ENCODE results near the gene PROS1.
"Not testable (repeated sequence)": the region's sequence is repeated elsewhere in the genome, so short reads cannot be mapped to it uniquely, and the experiment has no call there.

Gene PROS1

GRCh38 chr3:93867425-93867824 is 106.3 kb downstream of the PROS1 start:
- no peak for DNase-seq

GRCh38 chr3:93861017-93861416 is 112.7 kb downstream of the PROS1 start:
- DNase-seq, result no peak

- DNase-seq, result no peak
Measured at GRCh38 chr3:93855401-93855800, 118.3 kb downstream of the PROS1 start.

- not testable (repeated sequence) for DNase-seq
Measured at GRCh38 chr3:93852228-93852627, 121.5 kb downstream of the PROS1 start.

GRCh38 chr3:93843981-93844380 is 129.7 kb downstream of the PROS1 start:
- DNase-seq, result no peak

GRCh38 chr3:93839193-93839592 is 134.5 kb downstream of the PROS1 start:
- not testable (repeated sequence) for DNase-seq
